Liver (tissue), 3 donors: ENCODE data around the gene DGKH.

Source experiments
- EGR1 ChIP-seq, 2 donors: IDR thresholded peaks; 2 replicates each; pipeline ENCODE4 v1.6.1; 2016 to 2018; ENCODE audit warnings: antibody characterized with exemption in 2 of 2, low read depth in 2 of 2
- FOXA1 ChIP-seq: IDR thresholded peaks from 2 replicates; pipeline ENCODE4 v1.6.1; 2016; ENCODE audit warnings: antibody characterized with exemption
- FOXA2 ChIP-seq: IDR thresholded peaks from 2 replicates; pipeline ENCODE4 v1.6.1; 2016; ENCODE audit warnings: antibody characterized with exemption
- GABPA ChIP-seq, 2 donors: IDR thresholded peaks in 1 of 2; conservative IDR thresholded peaks in 1 of 2; 2 replicates each; pipeline ENCODE4 v1.6.1; 2016; ENCODE audit warnings: antibody characterized with exemption in 2 of 2, mild to moderate bottlenecking in 1 of 2, moderate library complexity in 1 of 2
- HNF4A ChIP-seq, 2 donors: conservative IDR thresholded peaks; 2 replicates each; pipeline ENCODE4 v1.6.1; 2016; ENCODE audit warnings: antibody characterized with exemption in 2 of 2, mild to moderate bottlenecking in 2 of 2
- JUND ChIP-seq, 2 donors: IDR thresholded peaks; 2 replicates each; pipeline ENCODE4 v1.6.1; 2016; ENCODE audit warnings: antibody characterized with exemption in 2 of 2
- RAD21 ChIP-seq, 2 donors: IDR thresholded peaks; 2 replicates each; pipeline ENCODE4 v1.6.1; 2016; ENCODE audit warnings: antibody characterized with exemption in 2 of 2, mild to moderate bottlenecking in 2 of 2
- TAF1 ChIP-seq: conservative IDR thresholded peaks from 2 replicates; pipeline ENCODE4 v1.6.1; 2016; ENCODE audit warnings: antibody characterized with exemption, mild to moderate bottlenecking
- YY1 ChIP-seq: IDR thresholded peaks from 2 replicates; pipeline ENCODE4 v1.6.1; 2016; ENCODE audit warnings: antibody characterized with exemption, mild to moderate bottlenecking
- TF ChIP-seq, protein P1 (sequence below): IDR thresholded peaks from 2 replicates; pipeline ENCODE4 v1.6.1; 2016; ENCODE audit warnings: antibody characterized with exemption, mild to moderate bottlenecking
- TF ChIP-seq, protein P2 (sequence below): fragments of 150-350 bp; IDR thresholded peaks from 2 replicates; pipeline ENCODE4 v1.5.1; 2017; ENCODE audit warnings: improper control_type of control experiment, low read depth, low read length; ENCODE audit not compliant: missing input control
- TF ChIP-seq, protein P3 (sequence below): IDR thresholded peaks from 2 replicates; pipeline ENCODE4 v1.6.1; 2016; ENCODE audit warnings: antibody characterized with exemption
- donor health status: healthy.
- donor health status: healthy.

DNA sequence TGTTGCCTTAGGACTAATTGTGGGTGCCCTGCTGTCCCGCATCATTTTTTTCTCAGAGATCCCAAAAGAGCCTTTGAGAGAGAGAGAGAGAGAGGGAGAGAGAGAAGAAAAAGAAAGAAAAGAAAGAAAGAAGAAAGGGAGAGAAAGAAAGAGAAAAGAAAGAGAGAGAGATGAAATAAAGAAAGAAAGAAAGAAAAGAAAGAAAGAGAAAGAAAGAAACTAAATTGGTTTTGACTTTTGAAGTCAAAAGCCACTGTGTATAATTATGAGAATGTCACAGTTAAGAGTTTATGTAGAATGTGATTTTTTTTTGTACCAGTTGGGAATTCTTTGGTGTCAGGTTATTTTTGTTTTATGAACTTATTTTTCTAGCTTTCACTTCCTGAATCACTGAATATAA is 180.1 kb downstream of the DGKH start:
- TF ChIP-seq, protein P1, sequence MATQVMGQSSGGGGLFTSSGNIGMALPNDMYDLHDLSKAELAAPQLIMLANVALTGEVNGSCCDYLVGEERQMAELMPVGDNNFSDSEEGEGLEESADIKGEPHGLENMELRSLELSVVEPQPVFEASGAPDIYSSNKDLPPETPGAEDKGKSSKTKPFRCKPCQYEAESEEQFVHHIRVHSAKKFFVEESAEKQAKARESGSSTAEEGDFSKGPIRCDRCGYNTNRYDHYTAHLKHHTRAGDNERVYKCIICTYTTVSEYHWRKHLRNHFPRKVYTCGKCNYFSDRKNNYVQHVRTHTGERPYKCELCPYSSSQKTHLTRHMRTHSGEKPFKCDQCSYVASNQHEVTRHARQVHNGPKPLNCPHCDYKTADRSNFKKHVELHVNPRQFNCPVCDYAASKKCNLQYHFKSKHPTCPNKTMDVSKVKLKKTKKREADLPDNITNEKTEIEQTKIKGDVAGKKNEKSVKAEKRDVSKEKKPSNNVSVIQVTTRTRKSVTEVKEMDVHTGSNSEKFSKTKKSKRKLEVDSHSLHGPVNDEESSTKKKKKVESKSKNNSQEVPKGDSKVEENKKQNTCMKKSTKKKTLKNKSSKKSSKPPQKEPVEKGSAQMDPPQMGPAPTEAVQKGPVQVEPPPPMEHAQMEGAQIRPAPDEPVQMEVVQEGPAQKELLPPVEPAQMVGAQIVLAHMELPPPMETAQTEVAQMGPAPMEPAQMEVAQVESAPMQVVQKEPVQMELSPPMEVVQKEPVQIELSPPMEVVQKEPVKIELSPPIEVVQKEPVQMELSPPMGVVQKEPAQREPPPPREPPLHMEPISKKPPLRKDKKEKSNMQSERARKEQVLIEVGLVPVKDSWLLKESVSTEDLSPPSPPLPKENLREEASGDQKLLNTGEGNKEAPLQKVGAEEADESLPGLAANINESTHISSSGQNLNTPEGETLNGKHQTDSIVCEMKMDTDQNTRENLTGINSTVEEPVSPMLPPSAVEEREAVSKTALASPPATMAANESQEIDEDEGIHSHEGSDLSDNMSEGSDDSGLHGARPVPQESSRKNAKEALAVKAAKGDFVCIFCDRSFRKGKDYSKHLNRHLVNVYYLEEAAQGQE: no peak
- TF ChIP-seq, protein P2, sequence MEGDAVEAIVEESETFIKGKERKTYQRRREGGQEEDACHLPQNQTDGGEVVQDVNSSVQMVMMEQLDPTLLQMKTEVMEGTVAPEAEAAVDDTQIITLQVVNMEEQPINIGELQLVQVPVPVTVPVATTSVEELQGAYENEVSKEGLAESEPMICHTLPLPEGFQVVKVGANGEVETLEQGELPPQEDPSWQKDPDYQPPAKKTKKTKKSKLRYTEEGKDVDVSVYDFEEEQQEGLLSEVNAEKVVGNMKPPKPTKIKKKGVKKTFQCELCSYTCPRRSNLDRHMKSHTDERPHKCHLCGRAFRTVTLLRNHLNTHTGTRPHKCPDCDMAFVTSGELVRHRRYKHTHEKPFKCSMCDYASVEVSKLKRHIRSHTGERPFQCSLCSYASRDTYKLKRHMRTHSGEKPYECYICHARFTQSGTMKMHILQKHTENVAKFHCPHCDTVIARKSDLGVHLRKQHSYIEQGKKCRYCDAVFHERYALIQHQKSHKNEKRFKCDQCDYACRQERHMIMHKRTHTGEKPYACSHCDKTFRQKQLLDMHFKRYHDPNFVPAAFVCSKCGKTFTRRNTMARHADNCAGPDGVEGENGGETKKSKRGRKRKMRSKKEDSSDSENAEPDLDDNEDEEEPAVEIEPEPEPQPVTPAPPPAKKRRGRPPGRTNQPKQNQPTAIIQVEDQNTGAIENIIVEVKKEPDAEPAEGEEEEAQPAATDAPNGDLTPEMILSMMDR: no peak
- no peak for TF ChIP-seq EGR1 (IDR thresholded peaks at IDR 0.05; ENCODE audit: low read depth in 2 of 2)
- TF ChIP-seq TAF1: no peak
- no peak for TF ChIP-seq RAD21 (IDR thresholded peaks at IDR 0.05)
- TF ChIP-seq HNF4A (conservative IDR thresholded peaks at IDR 0.05): no peak
- TF ChIP-seq, protein P3, sequence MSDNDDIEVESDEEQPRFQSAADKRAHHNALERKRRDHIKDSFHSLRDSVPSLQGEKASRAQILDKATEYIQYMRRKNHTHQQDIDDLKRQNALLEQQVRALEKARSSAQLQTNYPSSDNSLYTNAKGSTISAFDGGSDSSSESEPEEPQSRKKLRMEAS: no peak
- no peak for TF ChIP-seq JUND (IDR thresholded peaks at IDR 0.05)
- no peak for TF ChIP-seq YY1
- TF ChIP-seq FOXA1: no peak
- no peak for TF ChIP-seq GABPA (IDR thresholded peaks at IDR 0.05 in 1 of 2, conservative IDR thresholded peaks at IDR 0.05 in 1 of 2)
- TF ChIP-seq FOXA2: no peak
